ENCODE measurements around the gene LMNA.

The LMNA gene

DNA sequence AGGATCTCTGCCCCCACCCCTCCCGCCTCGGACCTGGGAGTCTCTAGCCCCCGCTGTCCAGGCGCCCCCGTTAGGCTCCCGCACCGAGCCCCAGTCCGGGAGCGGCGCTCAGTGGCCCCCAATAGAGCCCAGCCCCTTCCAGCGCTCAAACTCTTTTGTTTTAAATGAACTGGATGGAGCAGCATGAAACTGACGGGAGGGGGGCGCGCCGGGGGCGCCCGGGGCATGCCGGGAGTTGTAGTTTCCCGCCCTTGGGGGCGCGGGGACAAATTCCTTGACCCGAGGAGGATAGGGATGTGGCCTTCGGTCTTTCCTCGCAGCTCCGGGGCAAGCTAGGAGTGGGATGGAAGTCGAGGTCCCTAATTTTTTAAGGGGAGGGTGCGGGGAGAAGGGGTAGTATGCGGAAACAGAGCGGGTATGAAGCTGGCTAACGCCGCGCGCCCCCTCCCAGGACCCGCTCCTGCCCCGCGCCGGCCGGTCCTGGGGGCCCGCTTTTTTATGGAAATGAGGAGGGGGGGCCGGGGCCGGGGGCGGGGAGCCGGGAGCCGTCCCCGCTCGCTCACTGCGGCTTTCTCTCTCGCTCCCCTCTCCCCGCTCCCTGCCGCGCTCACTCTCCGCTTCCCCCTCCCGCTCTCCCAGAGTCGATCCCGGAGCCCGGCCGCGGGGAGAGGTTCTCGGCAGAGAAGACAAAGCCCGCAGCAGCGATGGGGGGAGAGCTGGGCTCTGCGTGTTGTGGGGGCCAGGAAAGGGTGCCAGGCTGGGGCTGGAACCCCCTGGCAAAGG, 32.0 kb upstream of the LMNA start, which contains the start of gene MEX3A:
Gene MEX3A (minus strand): TSS at position 157 of the 783 bp plus-strand sequence. CDS start 467 bp downstream, outside the sequence.
- DNase-seq, result peak; percentile 75

DNA sequence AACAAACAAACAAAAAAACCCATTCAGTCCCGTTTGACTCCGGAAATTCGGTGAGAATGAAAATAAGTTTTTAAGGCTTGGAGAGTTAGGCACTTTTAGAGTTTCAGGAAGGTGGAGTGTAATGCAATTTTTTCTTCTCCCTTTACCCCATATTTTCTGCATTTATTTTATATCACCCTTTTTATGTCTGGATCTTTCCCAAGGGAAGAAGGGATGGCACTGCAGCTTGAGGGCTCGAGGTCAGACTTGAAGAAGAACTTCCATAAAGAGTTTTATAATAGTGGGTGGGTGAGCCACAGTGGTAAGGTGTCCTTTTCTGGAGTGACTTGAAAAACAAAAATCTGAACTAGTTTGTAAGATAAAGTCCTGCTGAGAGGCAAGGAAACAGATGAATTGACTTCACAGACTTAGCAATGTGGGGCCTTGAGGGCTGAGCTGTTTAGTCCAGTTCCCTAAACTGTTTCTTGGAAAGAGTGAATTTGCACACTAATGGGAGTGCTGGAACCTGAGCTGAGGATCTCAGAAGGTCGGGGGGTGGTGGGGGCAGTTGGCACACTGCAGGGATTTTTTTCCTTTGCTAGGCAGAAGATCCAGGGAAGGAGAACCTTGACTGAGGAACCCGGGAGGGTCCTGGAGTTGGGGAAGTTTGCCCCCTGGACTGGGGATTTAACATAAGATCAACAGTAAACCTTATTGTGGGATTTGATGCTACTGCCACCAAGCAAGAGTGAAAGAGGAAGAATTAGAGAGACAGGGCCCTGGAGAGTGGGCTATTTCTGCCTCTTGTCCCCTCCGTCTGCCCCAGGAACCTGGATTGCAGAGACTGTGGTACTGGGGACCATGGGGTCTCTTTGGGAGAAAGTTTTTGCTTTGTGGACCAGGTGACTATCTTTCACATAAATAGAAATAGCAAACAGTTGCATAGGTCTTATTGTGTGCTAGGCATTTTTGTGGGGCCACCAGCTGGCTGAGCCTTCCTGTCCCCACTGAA, 30.4 kb upstream of the LMNA start:
- no peak for DNase-seq

DNA sequence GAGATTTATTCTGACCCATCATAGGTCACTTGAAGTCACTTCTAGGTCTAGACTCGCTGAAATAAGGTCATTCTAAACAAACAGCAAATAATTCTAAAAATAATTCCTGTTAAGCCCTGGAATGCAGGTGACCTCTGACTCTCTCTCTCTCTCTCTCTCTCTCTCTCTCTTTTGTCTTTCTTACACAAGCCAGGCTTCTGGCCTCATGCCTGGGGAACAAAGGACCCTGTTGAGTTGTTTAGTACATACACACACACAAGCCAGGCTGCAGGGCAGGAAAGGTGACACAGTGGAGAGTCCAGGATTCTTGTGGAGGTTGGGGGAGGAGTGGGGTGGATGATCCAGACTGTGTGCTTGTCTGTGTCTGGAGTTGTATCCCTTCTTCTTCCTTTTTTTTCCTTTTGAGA, 28.3 kb upstream of the LMNA start:
- DNase-seq, result no peak

DNA sequence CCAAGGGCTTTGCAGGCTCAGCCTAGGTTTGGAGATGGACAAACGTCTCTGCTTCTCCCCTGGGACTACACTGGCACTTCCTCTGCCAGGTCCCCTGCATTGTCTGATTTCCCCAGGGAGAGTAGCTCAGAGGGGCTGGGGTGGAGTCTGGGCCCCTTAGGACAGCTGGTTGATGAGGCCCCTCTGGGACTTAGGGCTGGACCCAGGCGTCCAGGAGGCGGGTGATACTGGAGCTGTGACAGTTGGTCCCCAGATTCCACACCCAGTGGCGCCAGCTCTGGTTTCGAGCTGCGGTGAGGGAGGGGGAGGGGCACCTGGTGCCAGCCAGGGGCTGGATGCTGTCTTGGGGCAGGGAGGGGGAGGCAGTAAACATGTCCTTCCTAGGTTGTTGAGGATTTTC, 24.8 kb upstream of the LMNA start:
- DNase-seq, result no peak

DNA sequence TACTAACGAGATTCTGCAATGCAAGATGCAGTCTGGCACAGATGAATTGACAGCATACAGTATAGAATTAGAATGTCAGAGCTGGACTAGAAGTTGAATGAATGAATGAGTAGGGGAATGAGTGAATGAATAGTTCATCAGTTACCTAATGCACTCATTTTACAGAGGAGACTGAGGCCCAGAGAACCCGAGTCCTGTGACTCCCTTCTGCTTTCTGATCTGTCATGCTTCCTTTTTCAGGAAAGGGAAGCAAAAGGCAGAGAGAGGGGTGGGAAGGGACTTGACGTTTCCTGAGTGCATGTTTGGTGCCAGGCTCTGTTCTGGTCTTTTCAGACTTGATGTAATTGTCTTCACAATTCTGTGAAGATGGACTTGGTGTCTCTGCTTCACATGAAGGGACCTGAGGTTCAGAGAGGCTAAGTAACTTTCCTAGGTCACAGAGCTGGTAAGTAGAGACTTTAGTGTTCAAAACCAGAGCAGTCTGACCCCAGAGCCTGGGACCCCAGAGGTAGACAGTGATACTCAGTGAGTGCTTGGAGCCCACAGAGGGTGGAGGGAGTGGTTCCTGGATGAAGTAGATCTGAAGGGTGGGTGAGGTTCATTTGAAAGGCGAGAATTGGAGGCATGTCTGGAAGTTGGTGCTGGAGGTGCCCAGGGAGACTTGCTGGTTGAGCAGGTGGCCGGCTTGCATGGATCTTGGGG, 24.2 kb upstream of the LMNA start:
- peak; percentile 27 for DNase-seq

DNA sequence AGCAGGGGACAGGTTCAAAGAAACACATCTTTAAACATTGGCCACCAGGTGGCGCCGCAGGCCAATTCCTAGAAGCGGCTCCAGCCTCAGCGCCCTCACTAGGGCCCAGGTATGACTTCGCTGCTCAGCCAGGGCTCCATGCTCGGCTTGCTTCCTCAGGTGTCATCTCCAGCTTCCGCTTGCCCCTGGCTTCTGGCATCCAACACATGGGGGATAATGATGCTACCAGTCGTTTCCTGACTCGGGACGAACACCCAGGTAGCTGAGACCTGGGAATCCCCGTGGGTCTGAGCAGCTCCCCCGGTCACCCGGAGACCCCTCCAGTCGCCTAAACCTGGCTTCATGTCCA, 23.7 kb upstream of the LMNA start:
- DNase-seq, result peak; percentile 87

DNA sequence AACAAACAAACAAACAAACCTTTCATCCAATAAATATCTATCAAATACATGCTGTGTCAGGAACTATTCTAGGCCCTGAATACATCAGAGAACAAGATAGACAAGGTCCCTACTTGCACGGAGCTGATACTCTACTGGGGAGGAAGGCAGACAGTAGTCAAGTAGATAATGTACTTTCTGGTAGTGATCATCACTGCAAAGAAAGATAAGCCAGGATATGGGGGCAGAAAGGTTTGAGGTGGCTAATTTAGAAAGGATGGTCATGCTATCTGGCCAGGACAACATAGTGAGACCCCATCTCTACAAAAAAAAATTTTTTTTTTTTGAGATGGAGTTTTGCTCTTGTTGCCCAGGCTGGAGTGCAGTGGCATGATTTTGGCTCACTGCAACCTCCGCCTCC, 22.9 kb upstream of the LMNA start:
- DNase-seq, result no peak

DNA sequence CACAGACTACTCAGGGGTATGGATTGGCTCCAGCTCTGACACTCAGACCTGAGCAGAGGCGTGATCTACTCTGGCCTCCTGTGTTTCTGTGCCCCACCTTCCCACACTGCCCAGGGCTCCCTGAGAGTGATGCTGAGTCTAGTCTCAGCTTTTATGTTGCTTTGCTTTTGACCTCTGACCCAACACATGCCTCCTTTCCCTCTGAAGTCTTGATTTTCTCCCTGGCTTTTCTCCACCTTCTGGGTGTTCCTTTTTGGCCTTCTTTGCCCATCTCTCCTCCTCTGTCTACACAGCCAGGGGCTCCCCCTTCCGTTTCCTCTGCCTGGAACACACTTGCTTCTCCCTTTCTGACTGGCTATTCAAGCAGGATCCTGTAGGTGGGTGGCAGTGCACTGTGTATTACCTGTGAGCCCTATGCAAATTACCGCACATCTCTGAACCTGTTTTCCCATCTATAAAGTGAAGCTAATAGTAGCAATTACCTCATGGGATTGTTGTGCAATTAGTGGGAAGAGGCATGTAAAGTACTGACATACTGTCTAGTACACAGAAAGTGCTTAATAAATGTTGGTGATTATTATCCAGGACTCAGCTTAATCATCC, 18.5 kb upstream of the LMNA start:
- no peak for DNase-seq

DNA sequence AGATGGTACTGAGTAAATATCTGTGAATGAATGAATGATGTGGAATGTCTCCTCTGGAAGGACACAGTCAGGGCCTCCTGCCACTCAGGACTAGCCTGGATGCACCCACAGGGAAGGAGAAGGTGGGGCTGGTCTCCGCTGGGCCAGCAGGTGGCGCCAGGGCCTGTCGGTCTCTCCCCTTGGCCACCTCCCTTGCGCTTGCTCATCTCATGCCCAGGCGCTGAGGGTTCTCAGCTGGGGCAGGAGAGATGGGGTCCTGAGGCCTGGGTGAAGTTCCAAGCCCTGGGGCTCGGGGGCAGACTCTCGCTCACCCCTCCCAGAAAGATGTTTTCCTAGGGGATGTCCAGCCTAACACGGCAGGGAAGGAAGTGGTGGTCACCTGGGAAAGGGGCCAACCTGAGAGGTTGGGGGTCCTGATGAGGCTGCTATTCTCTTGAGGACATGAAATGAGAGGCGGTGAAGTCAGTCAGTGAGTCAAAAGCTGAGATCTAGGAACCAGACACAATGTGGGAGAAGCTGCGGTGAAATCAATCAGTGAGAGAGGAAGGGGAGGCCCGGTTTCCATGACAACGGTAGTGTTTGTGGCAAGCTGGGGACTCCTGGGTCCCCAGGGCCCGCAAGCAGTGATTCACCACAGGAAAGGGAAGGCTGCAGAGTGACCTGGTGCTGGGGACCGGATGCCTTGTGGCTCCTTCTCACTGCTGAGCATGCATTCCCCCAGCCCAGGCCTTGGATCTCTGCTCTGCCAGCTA, 17.7 kb upstream of the LMNA start:
- DNase-seq, result peak; percentile 86

DNA sequence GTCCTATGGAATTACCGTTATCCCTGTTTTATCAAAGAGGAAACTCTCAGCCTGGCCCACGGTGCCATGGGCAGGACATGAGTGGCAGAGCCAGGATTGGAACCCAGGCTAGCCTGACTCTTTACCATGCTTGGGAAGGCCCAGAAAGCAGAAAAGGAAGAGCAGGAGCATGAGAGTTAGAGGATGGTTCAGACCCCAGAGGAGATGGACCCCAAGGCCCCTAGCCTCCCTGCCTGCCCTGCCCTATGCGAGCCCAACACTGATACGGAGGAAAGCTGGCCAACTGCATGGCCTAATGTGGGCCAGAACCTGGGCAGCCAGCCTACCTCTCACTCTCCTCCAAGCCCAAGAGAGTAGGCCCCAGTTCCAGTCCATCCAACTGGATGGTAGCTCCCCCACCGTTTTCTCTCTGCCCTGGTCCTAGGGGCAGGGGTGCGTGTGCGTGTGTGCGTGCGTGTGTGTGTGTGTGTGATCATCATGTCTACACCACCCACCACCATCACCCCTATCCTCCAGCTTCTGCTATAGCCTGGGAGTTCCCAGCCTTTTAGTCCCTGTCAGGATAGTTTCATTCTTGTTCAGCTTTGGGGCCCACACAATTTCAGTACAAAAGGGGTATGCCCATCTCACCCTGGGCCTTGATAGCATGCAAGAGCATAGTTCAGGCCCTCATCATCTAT, 16.9 kb upstream of the LMNA start:
- DNase-seq, result no peak

DNA sequence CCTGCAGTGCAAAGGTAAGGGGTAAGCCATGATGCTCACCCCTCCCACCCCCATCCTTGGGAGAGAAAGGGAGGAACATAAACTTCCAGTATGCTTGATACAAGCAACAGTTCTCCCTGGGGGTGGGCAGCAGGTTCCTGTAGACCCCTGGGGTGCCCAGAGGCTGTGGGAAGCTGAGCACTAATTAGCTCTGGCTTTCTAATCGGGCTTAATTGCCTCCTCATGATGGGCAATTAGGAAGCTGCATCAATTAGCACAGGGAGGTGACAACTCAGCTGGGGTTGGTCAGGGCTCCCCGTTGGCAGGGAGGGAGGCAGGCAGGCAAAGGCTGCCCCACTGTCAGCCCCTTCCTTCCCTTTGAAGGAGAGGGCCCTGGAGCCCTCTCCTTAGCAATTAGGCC, 15.7 kb upstream of the LMNA start:
- no peak for DNase-seq

DNA sequence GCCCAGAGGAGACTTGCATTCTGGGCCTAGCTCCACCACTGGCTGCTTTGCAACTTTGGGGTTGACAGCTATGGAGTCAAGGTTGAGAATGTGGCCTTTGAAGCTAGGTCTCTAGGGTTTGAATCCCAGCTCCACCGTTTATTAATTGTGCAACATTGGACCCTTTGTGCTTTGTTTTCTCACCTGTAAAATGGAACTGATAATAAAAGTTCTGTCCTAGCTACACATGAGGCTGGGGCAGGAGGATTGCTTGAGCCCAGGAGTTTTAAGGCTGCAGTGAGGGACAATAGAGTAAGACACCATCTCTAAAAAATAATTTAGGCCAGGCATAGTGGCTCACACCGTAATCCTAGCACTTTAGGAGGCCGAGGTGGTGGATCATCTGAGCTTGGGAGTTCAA, 15.2 kb upstream of the LMNA start:
- DNase-seq, result no peak

DNA sequence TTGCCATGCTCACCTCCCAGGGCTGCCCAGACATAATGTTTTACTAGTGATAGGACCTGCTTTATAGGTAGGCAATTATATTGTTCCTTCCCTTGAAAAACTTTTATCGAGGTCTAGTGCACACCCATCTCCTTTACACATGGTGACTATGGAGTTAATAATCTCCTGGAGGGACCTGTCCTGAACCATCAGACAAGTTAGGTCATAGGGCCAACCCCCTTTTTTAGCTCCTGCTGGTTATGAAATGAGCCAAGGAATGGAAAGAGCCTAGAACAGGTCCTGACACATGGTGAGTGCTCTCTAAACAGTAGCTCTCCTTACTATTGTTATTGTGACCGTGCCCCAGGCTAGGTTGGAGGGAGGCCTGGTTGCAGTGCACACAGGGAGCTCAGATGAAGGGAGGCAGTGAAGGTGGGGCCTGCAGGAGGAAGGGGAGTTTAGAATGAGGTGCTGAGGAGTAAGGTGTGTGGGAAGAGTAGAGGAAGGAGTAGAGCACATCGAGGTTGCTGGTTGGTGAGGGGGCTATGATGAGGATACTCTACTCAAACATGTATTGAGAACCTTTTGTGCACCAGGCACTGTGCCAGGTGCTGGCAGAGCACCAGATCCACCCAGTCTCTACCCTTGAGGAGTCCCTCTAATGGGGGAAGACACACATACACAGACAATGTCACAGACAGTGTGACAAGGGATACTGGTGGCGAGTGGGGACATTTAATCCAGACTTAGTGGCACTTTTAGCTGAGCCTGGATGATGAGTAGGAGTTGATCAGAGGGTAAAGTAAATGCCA, 14.1 kb upstream of the LMNA start:
- DNase-seq, result no peak

DNA sequence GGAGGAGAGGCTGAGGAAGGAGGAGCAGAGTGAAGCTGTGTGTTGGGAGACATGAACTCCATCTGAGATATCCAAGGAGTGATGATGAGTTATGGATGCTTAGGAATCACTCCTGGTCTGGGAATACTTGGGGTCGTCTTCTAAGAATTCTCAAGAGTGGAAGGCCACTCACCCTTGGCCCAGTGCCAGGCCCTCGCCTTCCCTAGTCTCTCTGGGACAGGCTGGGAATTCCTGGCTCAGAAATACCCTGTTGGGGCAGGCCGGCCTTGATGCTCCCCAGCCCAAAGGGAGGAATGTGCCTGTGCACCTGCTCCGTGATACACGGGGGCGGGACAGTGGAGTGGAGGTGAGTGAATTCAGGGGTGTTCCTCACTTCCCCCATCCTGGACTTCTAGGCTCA, 12.6 kb upstream of the LMNA start:
- DNase-seq, result no peak

DNA sequence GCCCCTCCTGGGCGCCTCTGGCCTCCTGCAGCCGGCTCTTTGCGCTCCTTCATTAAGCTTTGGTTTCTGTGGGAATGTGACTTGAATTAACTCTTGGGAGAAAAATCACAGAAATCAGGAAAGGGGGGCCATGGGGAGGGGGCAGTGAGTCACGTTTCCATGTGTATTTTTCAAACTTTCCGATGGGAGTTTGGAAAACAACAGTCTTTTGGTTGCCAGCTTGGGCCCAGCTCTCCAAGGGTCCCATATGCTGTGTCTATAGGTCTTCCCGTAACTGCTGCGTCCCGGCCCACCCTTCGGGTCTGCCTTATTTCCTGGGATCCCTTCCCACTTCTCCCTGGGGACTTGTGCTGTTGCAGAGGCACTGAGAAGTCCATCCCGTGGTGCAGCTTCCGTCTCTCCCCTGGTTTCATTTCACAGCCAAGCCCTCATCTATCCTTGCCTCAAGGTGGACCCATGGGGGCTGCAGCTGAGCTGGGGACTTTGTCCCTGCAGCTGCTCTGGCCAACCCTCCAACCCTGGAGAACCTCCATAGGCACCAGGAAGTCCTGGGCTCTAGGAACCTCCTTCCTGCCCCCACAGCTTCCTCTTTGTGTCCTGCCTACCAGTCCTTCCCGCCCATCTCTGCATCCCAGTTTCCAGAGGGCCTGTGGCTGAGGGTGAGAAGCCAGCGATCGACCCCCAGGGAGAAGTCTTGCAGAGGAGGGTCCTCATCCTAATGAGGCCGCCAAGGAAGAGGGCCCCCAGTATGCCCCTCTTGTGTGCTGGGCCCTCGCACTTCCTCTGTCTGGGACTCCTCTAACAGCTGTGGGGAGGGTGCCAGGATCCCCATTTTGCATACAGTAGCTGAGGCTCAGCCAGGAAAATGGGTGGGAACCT, 11.6 kb upstream of the LMNA start:
- no peak for DNase-seq

DNA sequence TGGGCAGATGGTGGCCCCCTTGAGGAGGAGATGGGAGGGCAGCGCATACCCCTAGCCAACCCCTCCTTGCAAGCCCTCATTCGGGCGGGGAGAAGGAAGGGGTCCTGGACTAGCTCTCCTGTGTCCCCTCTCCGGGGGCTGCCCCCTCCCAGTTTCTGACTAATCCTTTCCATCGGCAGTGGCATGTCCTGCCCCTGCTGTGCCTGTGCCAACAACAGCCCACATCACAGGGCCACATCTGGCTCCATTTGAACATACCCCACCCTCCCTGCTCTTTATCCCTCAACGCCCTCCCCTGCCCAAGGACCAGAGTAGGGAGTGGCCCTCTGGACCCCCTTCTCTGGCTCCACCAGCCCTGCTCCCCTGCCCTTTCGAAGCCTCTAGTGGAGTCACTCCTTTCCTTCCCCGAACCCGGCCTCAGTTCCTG, 11.0 kb upstream of the LMNA start:
- DNase-seq, result no peak

DNA sequence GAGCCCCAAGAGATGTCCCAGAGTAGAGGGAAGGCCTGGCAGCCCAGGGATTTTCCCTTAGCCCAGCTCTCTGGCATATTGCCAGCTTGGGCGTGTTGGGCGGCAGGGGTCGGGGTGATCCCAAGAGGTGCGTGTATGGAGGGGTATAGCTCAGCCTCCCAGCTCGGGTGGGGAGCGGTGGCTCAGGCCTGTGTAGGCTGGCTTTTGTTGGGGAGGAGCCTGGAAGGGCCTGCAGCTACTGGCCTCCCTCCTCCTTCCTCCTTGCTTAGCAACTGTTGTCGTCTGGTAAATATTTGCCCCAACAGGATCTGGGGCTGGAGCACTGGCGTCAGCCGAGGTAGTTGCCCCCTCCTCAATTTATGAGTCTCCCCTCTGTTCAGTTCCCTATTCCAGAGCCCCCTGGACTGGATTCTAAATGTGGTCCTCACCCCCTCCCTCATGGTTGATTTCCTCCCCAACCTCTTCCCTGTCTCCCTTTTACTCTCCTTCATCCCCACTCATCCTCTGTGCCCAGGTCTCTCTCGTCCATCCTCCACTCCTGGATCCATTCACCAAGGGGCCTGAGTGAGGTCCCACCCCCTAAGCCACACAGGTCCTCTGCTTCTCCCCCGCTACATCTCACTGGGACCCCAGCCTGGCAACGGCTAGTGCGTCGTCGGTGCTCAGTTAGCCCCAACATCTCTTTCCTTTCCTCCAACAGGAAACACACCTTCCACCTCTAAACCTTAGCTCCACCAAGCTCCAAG, 10.3 kb upstream of the LMNA start:
- no peak for DNase-seq
